HG03135 (cell line): ENCODE data around the gene CCM2.

Experiments used
- ATAC-seq: cut with Tn5 transposase; IDR thresholded peaks from one replicate; pipeline ENCODE4 v1.9.1; 2021; ENCODE audit warnings: mild to moderate bottlenecking, moderate library complexity; ENCODE audit not compliant: unreplicated experiment

Gene CCM2

DNA sequence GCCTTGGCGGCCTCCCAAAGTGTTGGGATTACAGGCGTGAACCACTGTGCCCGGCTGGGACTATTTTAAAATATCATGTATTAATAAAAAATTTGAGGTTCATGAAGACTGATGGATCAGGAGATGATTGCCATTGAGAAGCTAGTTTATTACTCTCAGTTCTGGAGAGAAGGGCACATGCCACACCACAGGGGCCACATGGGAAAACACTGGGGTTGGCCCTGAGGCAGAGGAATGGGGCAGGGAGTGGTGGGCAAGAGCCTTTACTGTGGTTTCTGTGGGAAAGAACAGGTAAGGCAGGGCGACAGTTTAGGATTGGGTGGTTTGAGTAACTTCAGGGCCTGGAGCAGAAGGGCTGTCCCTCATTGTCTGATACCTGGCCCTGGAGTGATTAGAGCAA lies 118.3 kb downstream of the CCM2 start:
- ATAC-seq: no peak

DNA sequence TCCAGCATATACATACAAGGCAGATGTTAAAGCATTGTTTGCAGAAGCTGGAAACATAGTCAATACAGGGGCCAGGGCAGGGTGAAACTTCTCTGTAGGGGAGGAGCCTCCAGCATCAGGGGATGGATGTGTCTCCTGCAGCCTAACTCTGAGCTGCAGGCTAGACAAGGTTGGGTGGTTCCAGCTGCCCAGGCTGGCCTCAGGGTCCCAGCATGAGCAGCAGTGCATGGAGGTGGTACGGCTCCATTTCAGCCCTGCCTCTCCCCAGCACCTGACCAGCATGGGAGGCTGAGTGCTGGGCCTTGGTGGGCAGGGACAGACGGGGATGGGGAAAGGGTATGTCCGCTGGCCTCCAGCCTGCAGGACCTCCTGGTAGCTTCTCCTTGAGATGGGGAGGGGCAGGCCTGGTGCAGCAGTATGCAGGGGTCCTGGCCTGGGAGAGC lies 118.9 kb downstream of the CCM2 start:
- ATAC-seq: no peak

DNA sequence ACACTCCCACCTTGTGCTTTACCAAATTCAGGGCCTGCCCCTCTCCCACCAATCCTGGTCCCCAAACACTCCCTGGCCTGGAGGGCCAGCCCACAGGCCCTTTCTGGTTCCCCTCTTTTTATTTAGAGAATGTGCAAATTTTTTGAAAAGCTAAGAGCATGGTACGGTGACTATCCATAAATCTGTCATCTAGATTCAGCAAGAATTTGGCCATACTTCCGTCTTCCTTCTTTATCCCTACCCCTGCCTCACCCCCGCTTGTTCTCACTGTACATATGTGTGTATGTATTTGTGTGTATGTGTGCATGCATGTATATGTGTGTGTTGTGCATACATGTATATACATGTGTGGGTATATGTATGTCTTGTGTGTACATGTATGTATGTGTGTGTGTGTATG lies 119.5 kb downstream of the CCM2 start:
- ATAC-seq: no peak

DNA sequence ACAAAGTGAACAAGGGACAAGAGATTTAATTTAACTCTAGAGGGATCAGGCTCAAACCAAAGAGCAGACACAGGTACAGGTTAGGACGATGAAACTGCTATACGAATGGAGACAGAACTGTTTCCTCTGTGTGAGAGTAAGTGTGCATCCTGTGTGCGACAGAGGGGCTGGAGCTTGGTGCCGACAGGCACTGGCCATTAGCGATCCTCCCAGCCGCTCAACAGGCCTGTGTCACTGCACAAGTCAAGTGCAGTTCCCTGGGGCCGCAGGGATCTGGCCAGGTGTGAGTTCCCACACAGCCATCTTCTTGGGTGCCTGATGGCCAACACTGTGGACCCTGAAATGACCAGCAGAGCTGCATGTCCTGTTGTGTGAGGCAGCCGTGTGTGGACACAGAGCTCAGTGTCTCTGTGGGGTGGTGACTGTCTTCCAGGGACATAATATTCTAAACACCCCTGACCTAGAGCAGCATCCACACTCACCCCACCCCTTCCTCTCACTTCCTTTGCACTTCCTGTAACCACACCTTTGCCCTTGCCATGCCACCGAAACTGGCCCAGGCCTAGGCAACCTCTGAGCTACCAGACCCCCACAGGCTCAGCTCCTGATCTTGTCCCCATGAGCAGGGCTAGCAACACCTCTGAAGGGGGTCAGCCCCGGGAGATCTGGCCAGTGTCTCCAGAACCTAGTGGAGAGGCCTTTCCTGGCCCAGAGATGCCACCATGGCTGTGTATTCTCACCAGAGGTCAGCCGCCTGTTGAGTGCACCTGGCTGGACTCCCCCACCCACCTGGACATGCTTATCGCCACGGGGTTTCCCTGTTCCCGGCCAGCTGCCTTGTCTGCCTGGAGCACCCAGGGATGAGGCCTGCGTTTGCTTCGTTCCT lies 123.2 kb downstream of the CCM2 start:
- ATAC-seq: no peak

DNA sequence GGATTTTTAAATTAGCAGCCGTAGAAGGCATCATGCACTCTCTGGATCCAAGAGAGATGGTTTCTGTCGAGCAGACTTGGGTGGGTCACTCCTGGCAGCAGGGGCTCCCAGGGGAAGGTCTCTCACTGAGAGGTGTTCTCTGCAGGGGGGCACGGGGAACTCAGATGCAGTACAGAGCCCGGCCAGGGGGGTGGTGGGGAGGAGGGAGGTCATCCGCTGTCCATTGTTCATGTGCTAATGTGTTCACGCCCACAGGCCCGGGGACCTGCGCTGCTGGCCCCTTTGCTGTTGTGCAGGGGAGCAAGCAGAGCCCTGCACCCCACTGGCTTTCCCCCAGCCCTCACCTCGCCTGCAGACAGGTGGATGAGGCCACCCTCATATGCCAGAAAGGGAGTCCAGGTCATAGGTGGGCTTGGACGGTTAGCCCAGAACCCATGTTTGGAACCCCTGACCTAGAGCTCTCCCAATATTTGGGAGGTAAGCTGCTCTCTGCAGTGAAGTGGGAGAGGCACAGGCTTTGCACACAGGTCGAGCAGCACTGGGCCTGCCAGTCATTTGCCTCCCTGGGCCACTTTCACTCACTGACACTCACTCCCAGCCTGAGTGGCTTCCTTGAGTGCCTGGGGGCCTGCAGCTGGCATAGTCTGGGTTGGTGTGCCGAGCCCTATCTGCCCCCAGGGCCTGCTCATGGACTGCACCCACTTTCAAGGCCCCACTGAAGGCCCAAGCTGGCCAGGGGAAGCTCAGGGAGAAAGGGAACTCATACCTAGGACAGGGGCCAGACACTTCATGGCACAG lies 124.1 kb downstream of the CCM2 start:
- ATAC-seq: no peak

DNA sequence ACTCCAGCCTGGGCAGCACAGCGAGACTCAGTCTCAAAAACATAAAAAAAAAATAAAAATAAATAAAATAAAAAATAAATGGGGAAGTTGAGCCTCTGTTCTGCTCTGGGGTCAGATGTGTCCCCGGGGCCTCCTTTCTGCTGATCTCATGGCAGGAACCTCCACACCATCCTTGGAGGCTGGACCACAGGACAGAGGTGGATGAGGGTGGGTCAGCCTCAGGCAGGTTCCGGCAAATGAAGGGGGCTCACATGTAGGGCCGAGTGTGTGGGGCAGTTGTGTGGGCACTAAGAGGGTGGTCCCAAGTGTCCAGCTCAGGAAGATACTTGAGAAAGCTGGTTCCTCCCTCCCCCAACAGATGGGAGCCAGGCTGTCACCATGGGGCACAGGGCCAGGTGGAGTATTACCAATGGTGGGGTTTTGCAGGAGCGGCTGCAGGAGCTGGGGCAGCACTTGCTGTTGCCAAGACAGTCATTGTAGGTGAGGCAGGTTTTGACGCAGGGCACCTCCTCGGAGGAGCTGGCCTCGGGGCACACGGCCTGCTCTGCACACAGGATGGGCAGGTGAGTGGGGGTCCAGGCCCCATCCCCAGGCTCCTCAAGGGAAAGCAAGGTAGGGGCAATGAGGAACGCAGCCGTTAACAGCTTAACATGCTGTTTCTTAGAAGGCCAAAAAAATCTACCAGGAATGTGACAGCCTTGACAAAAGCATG lies 125.3 kb downstream of the CCM2 start:
- no peak for ATAC-seq
